Right lobe of liver (tissue), 6 donors: ENCODE data around the gene FOXP1. TPM values are rescaled to one million over a fixed set of nuclear protein-coding genes. Genes with fewer than 3 reads are reported as not detected.
A peak's percentile ranks its signal among the peaks of the same experiment; 100 is the strongest.

Source experiments
- ATAC-seq, 4 donors: fragments of 200-7000 bp; cut with Tn5 transposase; one replicate each; pipeline ENCODE4 v1.9.1; 2020; ENCODE audit warnings: mild to moderate bottlenecking in 4 of 4, moderate library complexity in 4 of 4
- DNase-seq, 3 donors: peaks; one replicate each; pipeline ENCODE4 v3.0.0-alpha.2; 2020
- H3K27ac ChIP-seq, 3 donors: fragments of 200-600 bp; one replicate each; pipeline ENCODE4 v1.8.0; 2022
- H3K27me3 ChIP-seq, 2 donors: fragments of 200-600 bp; one replicate each; pipeline ENCODE4 v1.8.0; 2022
- H3K36me3 ChIP-seq, 4 donors: fragments of 200-600 bp; sonication (generic) in 1 of 4; one replicate each; pipeline versions ENCODE4 v1.5.1 to v1.8.0; 2017 to 2022; ENCODE audit warnings: control low read depth in 1 of 4
- H3K4me1 ChIP-seq, 4 donors: fragments of 200-600 bp; sonication (generic) in 1 of 4; one replicate each; pipeline versions ENCODE4 v1.5.1 to v1.8.0; 2017 to 2022; ENCODE audit warnings: control low read depth in 1 of 4
- H3K4me3 ChIP-seq, 3 donors: fragments of 200-600 bp; one replicate each; pipeline ENCODE4 v1.8.0; 2022
- H3K9me3 ChIP-seq, 4 donors: fragments of 200-600 bp; sonication (generic) in 1 of 4; one replicate each; pipeline versions ENCODE4 v1.5.1 to v1.8.0; 2017 to 2022; ENCODE audit warnings: control low read depth in 1 of 4
- POLR2A ChIP-seq: fragments of 450-650 bp; IDR thresholded peaks from one replicate; pipeline ENCODE4 v1.6.1; 2017; ENCODE audit warnings: antibody characterized with exemption, mild to moderate bottlenecking
- whole genome bisulfite sequencing: methylation state at CpG from one replicate; pipeline ENCODE4 v1.1.6; 2018; ENCODE audit warnings: low coverage, low lambda C conversion rate; ENCODE audit not compliant: insufficient coverage; ENCODE audit errors: missing lambda C conversion rate; 5-methylcytosine and 5-hydroxymethylcytosine counted together
- intact Hi-C, 2 donors: fragments of 100-400 bp; cut with DNase I; formaldehyde crosslinking; loops; one replicate each; pipeline versions ENCODE4 v1.11.2 to v1.14.1; 2022
- total RNA-seq, 6 experiments: library from RNA; depleted of rRNA in 2 of 6; stranded (reverse); fragments of >200 nt in 2 of 6; fragmentation: NEBNext Ultra II Directional in 3 of 6; extraction: Animal tissue kit (Norgen Biotek cat#: 25700) in 3 of 6; gene quantifications; one replicate each; pipeline versions ENCODE4 v1.1.0 to v1.2.4, GENCODE V29; 2016 to 2023
- TF ChIP-seq, protein P1 (sequence below), 4 donors: fragments of 200-600 bp in 3 of 4; fragments of 450-650 bp in 1 of 4; IDR thresholded peaks; one replicate each; pipeline versions ENCODE4 v1.5.1 to v1.8.0; 2016 to 2022; ENCODE audit warnings: antibody characterized with exemption in 4 of 4, mild to moderate bottlenecking in 2 of 4
- donor health status: DM: no; HTN: yes; CAD: no.
- donor health status: DM: no; HTN: no; CAD: no.
- donor health status: DM: no; HTN: no; CAD: no.
- donor health status: DM: no; HTN: yes; CAD: no.
- donor health status: DM: no; HTN: yes; CAD: no.

FOXP1 gene
- total RNA-seq, 6 experiments from 2014 or later: 26.7 to 47.7 (median 35.2) TPM

DNA sequence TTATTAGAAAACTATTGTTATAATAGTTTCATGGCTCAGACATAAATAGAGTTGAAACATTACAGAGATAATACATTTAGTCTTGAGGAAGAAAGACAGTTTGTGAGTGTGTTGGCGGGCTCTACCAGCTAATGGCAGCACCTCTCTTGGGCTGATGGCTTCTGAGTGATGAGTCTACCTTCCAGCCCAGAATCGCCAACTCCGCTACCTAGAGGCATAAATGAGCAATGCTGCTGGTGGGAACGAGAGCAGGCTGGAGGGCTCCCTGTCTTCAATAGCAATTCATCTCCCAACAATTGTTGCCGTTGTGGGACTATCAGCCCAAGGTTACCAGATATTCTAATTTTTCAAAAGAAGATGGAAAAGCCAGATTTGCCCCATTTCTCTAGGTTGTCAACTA, 388.7 kb downstream of the FOXP1 start:
- intact Hi-C loops: no loop called here
- TF ChIP-seq, protein P1, sequence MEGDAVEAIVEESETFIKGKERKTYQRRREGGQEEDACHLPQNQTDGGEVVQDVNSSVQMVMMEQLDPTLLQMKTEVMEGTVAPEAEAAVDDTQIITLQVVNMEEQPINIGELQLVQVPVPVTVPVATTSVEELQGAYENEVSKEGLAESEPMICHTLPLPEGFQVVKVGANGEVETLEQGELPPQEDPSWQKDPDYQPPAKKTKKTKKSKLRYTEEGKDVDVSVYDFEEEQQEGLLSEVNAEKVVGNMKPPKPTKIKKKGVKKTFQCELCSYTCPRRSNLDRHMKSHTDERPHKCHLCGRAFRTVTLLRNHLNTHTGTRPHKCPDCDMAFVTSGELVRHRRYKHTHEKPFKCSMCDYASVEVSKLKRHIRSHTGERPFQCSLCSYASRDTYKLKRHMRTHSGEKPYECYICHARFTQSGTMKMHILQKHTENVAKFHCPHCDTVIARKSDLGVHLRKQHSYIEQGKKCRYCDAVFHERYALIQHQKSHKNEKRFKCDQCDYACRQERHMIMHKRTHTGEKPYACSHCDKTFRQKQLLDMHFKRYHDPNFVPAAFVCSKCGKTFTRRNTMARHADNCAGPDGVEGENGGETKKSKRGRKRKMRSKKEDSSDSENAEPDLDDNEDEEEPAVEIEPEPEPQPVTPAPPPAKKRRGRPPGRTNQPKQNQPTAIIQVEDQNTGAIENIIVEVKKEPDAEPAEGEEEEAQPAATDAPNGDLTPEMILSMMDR (IDR thresholded peaks at IDR 0.05): no peak
- no peak for TF ChIP-seq POLR2A
- DNase-seq (no peak), ATAC-seq (no peak)
- Histone ChIP-seq H3K27ac (no peak overlapping the region), H3K4me1 (peaks cover 0 to 14% (median 0%) of the 10 kb centered on the region in 4 donors), H3K4me3 (no peak overlapping the region), H3K27me3 (no peaks in the 10 kb centered on the region), H3K36me3 (no peaks in the 10 kb centered on the region), H3K9me3 (no peaks in the 10 kb centered on the region)
- WGBS: 93% methylated on average over 2 of the region's 5 CpGs

DNA sequence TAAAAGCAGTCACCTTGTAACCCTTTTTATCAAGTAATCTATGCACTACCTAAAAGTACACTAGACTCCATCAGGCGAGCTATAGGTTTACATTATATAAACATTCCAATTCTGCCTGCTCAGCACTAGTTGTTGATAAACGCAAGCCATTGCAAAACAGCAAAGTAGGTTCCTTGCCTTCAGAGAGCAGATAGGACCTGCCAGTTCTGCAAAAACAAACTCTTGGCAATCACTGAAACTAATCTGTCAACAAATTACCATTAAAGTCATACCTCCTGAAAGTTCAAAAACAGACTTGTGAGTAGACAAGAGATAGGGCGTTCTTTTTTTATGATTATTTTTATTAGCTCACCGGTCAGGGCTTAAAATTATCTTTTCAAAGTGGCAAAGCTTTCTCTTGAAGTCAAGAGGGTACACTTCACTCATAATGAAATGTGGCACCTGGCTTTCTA, 392.5 kb downstream of the FOXP1 start:
- Histone ChIP-seq H3K27ac (peak overlapping the region in 2 of 3 donors; percentile 59 to 66), H3K4me3 (no peak overlapping the region), H3K36me3 (no peaks in the 10 kb centered on the region), H3K9me3 (no peaks in the 10 kb centered on the region), H3K27me3 (no peaks in the 10 kb centered on the region), H3K4me1 (peaks cover 0 to 17% (median 0%) of the 10 kb centered on the region in 4 donors)
- DNase-seq (peak in 1 of 3 donors; percentile 53), ATAC-seq (peak; percentile 86 to 90 (median 90))
- WGBS: 26% methylated on average over 4 of the region's 4 CpGs
- TF ChIP-seq, protein P1 (IDR thresholded peaks at IDR 0.05): no peak
- TF ChIP-seq POLR2A: no peak
- intact Hi-C loops: no loop called here

DNA sequence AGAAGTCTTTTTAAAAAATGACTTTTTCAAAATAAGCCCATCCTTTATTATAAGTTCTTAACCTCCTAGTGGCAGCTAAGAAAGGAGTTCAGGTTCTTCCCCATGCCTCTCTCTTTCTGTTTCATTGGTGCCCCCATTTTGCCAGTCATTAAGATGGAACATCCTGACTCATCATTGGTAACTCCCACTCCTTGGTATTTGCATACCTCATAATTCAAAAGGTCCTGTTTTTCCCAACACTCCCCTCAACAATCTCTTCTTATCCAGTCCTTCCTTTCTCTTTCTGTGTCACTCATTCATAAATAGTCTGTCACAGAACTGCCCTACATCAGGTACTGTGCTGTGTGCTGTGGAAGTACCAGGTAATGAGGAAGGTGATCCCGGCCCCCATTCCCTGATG, 394.0 kb downstream of the FOXP1 start:
- TF ChIP-seq, protein P1 (IDR thresholded peaks at IDR 0.05): no peak
- no peak for TF ChIP-seq POLR2A
- WGBS: 100% methylated on average over 1 of the region's 1 CpG
- no peak overlapping the region for H3K27ac ChIP-seq
- H3K36me3 ChIP-seq: no peaks in the 10 kb centered on the region
- intact Hi-C loops: no loop called here
- ATAC-seq: no peak
- no peak overlapping the region for H3K4me3 ChIP-seq
- no peaks in the 10 kb centered on the region for H3K27me3 ChIP-seq
- DNase-seq: no peak
- H3K9me3 ChIP-seq: no peaks in the 10 kb centered on the region
- peaks cover 0 to 17% (median 0%) of the 10 kb centered on the region in 4 donors for H3K4me1 ChIP-seq

DNA sequence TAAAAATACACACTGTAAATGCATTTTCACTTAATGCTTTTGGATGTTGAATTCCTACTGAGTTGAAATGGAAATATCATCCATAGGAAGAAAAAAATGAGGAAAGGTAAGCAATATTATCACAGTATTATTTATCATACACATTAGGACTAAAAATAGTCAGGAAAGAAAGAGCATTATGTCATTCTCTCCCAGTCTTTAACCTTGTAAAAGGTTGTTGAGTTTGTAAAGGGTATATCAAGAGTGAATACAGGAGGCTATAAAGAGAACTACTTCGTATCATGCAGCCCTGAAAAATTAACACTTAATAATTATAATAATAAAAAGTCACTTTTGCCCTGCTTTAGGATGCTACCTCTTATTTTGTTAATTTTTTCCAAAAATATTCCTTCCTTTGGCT, 395.8 kb downstream of the FOXP1 start:
- Histone ChIP-seq H3K4me3 (no peak overlapping the region), H3K36me3 (no peaks in the 10 kb centered on the region), H3K27ac (peak overlapping the region in 1 of 3 donors; percentile 49), H3K27me3 (no peaks in the 10 kb centered on the region), H3K9me3 (no peaks in the 10 kb centered on the region), H3K4me1 (peaks cover 0 to 17% (median 0%) of the 10 kb centered on the region in 4 donors)
- ATAC-seq (no peak), DNase-seq (no peak)
- intact Hi-C loops: no loop called here
- 100% methylated on average over 1 of the region's 1 CpG for WGBS
- TF ChIP-seq, protein P1 (IDR thresholded peaks at IDR 0.05): no peak
- TF ChIP-seq POLR2A: no peak
